GM18519 (cell line): ENCODE results near the gene LURAP1L.
"Not testable (repeated sequence)": the region's sequence is repeated elsewhere in the genome, so short reads cannot be mapped to it uniquely, and the experiment has no call there.

Source experiments
- ATAC-seq: cut with Tn5 transposase; IDR thresholded peaks from one replicate; pipeline ENCODE4 v1.9.1; 2021; ENCODE audit warnings: mild to moderate bottlenecking, moderate library complexity; ENCODE audit not compliant: unreplicated experiment, low FRiP score

Gene LURAP1L

DNA sequence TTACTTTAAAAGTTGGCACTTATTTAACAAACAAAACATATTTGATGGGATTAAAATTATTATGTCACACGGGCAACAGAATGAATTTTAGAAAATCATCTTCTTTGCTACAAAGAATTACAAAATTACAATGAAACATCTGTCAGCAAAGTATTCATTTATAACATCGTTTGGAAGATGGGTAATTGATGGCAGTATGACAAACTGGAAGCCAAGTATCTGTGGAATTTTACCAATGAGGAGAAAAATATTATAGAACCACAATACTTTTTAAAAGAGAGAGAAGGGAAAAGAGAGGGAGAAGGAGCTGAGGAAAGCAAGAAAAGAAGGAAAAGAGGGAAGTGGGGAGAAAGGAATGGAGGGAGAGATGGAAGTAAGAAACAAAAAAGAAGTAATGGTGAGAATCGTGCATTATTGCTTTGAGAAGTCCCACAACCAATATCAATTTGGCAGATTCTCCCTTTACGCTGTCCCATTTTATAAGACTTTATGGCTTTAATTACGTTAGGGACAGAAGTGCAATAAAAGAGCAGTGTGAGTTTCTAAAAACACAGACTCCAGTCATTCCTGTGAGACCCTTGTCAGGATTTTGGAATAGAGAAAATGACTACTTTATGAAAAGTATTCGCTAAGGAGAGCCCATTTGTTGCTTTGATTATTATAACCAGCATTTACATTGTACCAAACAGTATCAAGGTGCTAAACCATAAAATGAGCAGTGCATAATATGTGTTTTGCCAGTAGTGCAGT is 76.7 kb downstream of the LURAP1L start:
- no peak for ATAC-seq

DNA sequence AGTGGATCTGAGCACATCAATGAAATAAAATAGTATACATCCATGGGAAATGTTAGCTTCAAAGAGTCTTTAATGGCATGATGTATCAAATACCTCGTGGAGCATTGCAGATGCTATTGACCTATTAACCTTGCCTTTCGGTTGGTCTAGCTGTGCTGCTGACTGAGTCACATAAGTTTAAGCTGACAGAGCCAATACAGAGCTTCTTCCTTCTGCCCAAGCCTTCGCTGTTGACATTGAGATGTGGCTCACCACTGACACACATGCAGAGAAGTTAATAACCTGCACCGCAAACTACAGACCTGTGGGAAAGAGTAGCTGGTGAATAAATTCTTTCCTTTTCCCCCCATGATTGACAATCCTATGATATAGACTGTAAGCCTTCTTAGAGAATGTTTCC is 78.2 kb downstream of the LURAP1L start:
- ATAC-seq, result no peak

DNA sequence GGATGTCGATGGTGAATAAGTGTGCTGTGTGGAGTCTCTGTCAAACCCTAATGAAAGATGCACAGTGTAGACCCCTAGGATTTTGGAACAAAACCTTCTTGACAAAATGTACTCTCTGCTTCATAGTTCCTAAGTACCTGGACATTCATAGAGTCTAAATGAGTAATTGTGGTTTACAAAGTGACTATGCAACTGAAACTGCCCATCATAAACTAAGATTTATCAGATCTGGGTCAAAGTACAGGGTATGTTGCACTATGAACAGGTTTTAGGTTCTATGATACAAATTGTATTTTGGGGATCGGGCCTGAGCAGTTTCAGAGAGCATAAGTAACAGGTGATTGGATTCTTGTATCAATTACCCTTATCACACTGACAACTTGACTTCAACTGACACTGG is 79.4 kb downstream of the LURAP1L start:
- no peak for ATAC-seq

DNA sequence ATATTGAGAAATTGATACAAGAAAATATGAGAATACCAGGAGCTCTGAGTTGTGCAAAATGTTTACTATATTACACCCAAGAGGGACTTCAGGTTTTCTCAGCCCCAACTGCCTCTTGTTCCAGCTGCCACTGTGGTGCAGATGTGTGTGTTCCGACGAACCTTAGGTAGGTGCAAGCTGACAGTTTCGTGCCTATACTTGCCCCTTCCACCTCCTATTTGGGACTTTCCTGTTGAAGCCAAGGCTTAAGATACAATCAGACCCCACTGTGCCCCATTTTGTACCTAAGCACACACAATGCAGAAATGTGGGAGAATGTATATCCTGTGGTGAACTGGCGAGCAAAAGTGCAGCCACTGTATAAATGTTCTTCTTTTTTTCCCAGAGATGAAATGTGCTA is 80.2 kb downstream of the LURAP1L start:
- ATAC-seq, result no peak

DNA sequence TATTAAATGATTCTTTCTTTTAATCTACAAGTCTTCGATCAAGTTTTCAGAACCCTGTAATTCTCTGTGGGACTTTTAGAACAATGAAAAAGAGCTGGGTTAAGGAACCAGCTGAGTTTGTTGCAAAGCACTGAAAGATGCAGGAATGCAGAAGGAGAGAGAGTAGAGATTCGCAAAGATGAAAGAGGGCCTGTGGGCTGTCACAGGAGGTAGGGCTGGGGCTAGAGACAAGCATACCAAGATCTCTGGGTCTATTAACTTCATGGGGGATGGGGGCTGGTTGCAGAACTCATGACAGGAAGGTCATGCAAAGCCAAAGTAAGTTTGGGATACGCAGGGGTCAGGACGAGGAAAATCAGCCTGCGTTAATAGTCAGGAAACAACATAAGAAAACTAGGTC is 81.8 kb downstream of the LURAP1L start:
- no peak for ATAC-seq

DNA sequence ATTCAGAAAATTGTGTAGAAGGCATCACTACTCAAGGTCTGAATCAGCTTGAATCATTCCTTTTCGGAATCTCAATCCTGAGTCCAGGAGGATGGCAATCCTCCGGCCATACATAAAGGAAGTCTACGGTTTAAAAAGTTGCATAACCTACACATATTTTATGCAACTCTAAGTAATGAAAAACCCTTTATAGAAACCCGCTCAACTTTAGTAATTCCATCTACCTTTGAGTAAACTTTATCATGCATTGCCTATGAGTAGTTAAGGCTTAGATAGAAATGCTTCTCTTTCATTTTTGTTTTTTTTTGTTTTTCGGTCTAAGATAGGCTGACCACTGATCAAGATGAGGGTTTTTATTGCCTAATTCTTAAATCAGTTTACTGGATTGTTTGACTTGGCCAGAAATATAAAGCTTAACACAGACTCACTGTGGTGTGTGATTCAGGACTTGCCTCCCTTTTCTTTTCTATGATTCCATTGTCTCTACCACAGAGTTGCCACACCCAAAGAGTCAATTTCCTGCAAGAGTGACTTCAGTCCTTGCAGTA is 85.0 kb downstream of the LURAP1L start:
- no peak for ATAC-seq

DNA sequence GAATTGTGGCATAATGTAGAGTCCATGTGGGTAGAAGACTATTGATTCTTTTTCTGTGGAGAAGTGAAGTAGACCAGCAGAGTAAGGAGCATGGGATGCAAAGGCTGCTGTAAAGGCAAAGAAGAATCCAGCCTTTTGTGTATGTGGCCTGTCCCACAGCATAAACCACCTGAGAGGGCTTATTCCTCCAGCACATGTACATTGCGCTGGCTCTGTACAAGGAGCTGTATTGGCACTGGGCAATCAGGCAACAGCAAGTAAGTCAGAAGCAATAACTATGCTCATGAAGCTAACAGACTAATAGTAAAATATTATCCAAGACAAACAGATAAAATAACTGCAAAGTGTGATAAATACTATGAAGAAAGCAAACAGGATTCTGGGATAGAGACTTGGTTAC is 86.2 kb downstream of the LURAP1L start:
- no peak for ATAC-seq

DNA sequence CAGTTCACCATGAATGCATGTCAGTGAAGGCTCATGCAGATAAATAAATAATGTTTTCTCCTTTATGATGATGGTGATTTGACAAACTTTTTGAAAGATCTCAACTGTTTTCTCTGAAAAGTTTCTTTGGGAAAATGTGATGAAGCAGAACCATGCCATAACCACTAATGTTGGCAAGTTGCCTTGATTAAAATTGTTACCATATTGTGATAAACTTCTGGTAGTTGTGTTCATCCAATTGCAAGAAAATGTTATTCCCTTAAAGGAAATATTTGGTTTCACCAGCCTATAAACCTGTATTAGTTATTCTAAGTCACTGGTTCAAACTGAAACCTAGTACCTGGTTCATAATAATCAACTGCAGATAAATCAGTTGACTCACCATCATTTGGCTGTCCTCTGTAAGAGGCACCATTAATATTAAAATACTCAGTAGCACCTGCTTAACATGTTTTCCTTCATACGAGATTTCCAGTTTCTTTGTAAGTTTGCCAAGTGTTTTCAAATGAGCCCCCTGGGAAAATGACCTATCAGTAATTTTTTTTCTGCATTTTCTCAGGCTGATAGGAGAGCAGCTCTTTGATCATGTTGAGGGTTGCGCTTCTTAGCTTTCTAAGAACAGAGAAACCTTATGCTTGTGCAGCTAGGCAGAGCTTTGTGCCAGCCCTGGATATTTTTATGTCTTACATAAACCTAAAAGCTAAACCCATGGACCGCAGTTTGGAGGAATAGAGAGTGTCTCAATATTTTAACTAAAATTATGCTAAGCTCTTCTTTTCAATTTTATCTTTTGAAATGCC is 88.0 kb downstream of the LURAP1L start:
- no peak for ATAC-seq

DNA sequence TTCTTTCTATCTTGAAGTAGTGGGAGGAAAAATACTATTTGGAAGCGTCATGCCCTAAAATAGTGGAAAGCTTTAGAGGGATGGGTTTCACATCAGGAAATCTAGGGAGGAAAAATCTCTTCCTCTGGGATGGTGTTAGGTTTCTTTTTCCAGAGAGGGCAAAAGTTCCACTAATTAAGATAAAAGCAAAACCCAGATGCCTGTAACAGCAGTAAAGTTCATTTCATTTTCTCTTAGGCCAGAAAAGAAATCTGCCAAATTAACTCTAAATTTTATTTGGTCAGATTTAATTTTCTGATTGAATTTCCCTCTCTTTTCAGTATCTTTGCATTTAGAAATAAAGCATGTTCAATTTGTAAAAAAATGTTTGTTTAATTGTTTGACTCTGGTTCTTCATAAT is 88.8 kb downstream of the LURAP1L start:
- ATAC-seq, result no peak

DNA sequence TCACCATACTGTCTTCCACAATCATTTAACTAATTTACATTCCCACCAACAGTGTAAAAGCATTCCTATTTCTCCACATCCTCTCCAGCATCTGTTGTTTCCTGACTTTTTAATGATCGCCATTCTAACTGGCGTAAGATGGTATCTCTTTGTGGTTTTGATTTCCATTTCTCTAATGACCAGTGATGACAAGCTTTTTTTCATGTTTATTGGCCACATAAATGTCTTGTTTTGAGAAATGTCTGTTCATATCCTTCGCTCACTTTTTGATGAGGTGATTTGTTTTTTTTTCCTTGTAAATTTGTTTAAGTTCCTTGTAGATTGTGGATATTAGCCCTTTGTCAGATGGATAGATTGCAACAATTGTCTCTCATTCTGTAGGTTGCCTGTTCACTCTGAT is 90.6 kb downstream of the LURAP1L start:
- ATAC-seq, result not testable (repeated sequence)
